ENCODE data around the gene ABCA10.
A peak's percentile ranks its signal among the peaks of the same experiment; 100 is the strongest.
"Not testable (repeated sequence)": the region's sequence is repeated elsewhere in the genome, so short reads cannot be mapped to it uniquely, and the experiment has no call there.

Gene ABCA10, protein sequence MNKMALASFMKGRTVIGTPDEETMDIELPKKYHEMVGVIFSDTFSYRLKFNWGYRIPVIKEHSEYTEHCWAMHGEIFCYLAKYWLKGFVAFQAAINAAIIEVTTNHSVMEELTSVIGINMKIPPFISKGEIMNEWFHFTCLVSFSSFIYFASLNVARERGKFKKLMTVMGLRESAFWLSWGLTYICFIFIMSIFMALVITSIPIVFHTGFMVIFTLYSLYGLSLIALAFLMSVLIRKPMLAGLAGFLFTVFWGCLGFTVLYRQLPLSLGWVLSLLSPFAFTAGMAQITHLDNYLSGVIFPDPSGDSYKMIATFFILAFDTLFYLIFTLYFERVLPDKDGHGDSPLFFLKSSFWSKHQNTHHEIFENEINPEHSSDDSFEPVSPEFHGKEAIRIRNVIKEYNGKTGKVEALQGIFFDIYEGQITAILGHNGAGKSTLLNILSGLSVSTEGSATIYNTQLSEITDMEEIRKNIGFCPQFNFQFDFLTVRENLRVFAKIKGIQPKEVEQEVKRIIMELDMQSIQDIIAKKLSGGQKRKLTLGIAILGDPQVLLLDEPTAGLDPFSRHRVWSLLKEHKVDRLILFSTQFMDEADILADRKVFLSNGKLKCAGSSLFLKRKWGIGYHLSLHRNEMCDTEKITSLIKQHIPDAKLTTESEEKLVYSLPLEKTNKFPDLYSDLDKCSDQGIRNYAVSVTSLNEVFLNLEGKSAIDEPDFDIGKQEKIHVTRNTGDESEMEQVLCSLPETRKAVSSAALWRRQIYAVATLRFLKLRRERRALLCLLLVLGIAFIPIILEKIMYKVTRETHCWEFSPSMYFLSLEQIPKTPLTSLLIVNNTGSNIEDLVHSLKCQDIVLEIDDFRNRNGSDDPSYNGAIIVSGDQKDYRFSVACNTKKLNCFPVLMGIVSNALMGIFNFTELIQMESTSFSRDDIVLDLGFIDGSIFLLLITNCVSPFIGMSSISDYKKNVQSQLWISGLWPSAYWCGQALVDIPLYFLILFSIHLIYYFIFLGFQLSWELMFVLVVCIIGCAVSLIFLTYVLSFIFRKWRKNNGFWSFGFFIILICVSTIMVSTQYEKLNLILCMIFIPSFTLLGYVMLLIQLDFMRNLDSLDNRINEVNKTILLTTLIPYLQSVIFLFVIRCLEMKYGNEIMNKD (N-terminal part only)

DNA sequence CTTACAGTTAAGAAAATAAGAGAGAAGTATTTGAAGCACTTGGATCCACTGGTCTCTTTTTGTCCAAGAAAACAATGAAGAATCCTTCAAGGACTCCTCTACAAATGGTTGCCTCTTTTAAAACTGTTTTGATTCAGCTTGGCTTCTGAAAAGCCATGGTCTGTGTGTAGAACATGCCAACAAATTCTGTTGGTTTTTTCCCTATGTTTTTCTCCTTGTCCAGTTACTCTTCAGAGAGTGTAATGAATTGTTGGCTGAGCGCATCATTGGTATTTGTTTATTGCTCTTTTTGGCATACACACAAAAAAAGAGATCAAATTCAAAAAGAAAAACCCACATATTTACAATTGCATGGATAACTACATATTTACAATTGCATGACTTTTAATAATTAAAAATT lies at the start of gene ABCA10:
Gene ABCA10, minus strand, starts transcription at position 249 of the 400 bp plus-strand sequence. CDS start 3,466 bp downstream, outside the sequence.
- no peak for DNase-seq (ENCODE audit: low spot score)

DNA sequence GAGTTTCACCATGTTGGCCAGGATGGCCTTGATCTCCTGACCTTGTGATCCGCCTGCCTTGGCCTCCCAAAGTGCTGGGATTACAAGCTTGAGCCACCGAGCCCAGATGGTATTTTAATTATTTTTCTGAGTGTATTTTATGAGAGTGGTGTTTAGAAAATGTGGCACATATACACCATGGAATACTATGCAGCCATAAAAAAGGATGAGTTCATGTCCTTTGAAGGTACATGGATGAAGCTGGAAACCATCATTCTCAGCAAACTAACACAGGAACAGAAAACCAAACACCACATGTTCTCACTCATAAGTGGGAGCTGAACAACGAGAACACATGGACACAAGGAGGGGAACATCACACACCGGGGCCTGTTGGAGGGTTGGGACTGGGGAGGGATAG lies 47.7 kb upstream of the ABCA10 start:
- not testable (repeated sequence) for DNase-seq (ENCODE audit: low spot score)

DNA sequence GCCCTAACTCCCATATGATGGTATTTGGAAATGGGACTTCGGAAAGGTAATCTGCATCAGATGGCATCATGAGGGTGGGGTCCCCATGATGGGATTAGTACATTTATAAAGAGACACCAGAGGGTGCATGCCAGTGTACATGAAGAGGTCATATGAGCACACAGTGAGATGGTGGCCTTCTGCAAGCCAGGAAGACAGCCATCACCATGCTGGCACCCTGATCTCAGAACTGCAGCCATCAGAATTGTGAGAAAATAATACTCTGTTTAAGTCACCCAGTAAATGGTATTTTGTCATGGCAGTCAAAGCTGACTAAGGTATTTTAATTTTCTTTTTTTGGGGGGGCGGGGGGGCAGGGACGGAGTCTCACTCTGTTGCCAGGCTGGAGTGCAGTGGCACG lies 47.1 kb upstream of the ABCA10 start:
- DNase-seq (ENCODE audit: low spot score), result no peak

DNA sequence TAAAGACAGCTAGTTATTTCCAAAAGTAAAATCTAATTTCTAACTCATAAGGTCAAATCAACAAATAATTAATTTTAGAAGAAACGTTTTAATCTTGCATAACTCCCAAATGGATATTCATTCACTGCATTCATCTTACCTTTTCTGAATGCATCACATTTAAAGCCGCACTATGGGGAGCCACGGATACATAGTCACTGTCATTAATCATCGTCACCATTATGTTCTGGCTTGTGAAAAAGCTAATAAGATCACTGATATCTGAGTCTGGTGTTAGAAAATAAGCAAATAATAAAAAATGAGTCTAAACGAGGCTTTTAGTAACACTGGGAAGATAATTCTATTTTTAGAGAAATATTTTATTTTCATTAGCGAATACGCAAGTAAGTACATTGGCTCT lies 42.4 kb upstream of the ABCA10 start:
- DNase-seq (ENCODE audit: low spot score), result no peak

DNA sequence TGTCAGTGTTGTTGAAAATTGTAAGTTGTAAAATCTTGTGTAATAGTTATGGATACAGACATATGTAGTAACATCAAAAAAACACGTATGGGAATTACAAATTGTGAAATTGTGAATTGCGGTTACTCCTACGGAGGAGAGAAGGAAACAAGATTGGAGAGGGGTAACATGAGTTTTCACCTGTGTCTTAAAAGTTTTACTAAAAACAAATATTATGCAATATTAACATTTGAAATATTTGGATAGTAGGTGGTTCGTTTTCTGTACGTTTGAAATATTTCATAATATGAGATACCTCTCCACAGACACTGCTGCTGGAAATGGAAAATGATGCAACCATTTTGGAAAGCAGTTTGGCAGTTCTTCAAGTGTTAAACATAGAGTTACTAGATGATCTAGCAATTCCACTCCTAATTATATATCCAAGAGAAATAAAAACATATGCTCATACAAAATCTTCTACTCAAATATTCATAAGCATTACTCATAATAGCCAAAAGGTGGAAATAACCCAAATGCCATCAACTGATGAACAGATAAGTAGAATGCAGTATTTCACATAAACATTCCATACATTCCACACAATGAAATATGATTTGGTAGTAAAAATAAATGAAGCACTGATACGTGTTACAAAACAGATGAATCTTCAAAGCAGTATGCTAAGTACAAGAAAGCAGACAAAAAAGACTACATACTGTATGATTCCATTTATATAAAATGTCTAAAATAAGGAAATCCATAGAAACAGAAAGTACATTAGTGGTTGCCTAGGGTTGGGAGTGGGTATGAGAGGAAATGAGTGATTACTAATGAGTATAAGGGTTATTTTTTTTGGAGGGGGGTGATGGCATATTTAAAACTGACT lies 40.7 kb upstream of the ABCA10 start:
- DNase-seq (ENCODE audit: low spot score), result no peak

DNA sequence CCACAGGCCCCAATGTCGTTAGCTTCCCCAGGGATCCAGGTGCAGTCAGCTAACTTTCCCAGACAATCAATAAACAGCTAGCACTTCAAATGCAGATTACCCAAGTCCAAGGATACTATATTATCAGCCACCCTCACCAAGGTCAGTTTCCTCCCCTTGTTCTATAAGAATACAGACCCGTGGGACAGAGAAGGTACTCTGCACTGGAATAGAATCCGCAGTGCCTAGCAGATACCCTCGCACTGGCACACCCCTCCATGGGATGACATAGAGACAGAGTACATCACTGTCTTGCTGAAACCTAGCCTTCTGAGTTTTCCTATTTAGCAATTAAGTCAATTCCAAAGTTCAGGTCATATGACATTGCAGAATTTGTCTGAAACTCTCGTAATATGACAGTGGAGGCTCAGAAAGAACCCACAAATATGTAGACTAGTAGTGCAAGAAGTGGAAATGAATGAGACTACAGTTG lies 40.0 kb upstream of the ABCA10 start:
- peak; percentile 21 for DNase-seq (ENCODE audit: low spot score)

DNA sequence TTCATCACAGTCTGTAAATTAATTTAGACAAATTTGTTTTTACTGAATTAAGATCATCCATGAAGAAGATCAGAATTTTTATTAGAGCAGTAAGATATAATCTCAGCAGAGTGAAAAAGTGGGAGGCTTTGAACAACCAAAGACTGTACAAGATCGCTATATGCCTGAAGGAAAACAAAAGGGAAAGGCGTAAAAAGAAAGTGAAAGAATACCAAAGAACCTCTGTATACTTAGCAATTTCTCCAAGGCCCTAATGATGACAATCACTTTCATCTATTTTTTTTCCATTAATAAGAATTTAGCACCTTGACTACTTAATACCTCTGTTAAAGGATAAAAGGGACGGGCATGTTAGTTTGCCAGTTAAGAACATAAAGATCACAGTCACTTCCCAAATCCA lies 38.6 kb upstream of the ABCA10 start:
- DNase-seq (ENCODE audit: low spot score), result no peak

DNA sequence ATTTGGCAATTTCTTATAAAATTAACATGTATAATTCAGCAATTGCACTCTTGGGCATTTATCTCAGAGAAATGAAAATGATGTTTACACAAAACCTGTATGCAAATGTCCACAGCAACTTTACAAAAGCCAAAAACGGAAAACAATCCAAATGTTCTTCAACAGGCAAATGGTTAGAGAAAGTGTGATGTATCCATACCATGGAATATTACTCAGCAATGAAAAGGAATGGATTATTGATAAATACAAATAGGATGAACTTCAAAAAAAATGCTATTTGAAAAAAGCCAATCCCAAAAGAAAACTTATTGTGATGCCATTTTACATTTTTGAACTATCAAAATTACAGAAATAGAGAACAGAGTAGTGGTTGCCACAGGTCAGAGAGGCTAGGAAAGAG lies 37.2 kb upstream of the ABCA10 start:
- DNase-seq (ENCODE audit: low spot score), result no peak

DNA sequence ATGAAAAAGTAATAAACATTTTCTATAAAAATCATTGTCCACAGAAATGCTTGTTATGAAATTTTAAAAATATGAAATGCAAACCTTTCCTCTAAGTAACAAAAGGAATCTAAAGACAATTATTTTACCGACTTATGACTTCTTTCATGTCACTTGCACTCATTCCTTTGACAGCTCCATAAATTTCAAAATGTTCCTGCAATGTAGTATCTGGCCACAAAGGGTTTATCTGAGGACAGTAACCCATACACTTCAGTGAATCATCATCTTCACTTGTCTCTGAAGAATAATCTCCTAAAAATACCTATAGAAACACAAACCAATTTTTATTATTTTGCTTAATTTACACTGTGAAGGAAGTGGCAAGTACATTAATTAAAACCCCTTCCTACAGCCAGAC lies 25.6 kb upstream of the ABCA10 start:
- no peak for DNase-seq (ENCODE audit: low spot score)

DNA sequence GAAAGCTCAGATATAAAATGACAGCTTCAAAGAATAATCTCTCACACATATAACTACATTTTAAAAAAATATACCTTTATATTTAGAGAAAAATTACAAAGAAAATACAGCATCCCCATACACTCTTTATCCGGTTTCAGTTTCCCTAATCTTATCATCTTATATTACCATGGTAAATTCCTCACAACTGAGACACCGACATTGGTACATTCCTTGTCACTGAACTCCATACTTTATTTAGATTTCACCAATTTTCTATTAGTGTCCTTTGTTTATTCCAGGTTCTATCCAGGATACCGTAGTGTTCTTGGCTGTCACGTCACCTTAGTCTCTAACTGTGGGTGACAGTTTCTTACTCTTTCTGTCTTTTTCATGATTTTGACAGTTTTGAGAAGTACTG lies 22.0 kb upstream of the ABCA10 start:
- DNase-seq (ENCODE audit: low spot score), result no peak

DNA sequence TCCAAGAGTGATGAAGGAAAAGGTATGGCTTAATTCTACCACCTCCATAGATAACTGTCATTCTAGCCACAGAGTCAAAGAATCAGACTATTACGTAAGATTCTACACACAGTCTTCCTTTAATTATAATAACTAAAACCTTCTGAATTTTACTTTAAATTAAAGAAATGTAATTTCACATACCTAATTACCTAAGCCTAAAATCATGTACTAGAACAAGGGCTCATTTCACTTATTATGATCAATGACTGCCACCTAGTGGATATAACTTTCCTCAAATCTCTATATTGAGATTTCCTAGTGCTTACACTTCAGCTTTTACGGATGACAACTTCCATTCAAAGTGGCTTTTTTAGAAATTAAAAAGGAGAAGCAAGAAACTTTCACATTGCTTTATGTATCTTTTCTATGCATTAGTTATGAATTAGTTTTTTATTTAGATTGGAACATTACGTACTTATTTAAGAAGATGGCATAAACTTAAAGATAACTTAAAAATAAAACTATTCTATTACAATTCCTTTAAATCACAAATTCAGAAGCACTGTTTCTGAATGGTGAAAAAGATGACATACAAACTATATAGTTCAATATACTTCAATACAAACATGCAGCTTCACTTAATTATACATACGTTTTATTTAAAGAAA lies 18.2 kb upstream of the ABCA10 start:
- DNase-seq (ENCODE audit: low spot score), result no peak

DNA sequence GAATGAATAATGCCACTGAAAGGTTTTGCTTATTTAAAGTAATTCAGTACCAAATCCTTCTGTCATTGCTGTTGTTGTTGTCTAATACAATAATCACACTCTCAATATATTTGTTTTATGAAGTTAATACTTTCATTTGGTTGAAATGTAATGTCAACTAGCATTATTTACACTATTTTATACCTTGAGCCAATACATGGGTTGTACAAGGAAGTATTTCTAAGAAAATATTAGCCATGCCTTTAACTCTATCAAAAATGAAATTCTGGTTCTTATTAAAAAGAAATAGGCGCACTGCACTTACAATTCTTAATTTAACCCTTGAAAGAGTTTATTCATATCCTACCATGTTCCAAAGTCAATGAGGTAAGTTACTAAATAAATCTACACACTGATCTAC lies 17.6 kb upstream of the ABCA10 start:
- DNase-seq (ENCODE audit: low spot score), result no peak

DNA sequence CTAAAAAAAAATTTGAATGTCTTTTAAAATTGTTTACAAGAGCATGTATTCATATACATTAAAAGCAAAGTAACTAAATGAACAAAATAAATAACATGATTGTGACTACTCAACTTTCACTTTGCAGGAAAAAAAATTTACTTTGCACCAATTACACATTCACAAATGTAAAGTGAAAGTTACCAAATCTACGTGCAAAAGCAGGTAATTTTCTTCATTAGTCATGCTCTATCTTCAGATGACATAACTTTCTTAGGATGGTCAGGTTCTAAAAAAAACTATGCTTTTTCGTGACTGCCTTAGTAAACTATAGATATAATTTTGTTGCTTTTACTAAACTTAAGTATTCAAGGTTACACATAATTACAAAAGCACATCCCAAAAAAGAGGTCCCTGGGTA lies 17.0 kb upstream of the ABCA10 start:
- no peak for DNase-seq (ENCODE audit: low spot score)

DNA sequence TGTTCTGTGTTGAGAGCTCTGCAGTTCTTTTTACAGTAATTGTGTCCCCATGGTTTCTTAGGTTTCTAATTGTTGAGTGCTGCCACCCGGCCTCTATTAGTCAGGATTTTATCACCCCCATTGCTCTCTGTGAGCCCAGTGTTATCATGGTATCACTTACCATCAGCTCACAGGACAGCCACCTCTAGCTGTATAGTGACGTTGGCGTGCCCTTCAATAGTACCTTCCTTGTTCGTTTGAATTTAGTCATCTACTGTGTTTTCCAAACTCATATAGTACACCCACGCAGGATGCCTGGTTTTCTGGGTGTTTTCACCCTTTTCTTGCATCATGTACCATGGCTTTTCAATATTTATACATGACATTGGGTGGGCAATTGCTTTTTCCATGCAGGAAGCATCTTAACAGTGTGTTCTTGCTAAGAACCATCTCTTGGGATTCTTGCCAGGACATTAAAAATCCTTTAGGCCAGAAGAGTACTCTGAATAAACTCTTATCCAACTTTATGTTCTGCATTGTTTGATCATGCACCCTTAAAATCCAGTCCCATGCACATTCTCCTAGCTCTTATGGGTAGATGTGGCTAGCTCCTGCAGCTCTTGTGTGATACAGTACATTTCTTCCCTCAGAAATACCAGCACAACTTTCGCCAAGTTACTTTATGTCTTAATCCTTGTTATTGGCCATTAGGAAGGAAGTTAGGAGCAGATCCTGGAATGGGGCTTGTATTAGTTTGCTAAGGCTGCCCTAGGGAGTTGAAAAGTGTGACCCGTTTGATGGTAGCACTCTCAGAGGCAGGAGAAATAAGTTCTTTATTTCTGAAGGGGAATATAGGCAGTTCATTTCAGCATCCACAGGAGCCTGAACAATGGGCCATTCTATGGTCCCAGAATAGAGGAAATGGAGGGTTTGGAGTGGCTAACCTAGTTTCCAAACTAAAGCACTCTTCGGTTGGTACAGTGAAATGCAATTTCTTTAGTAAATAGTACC lies 11.3 kb upstream of the ABCA10 start:
- no peak for DNase-seq (ENCODE audit: low spot score)

DNA sequence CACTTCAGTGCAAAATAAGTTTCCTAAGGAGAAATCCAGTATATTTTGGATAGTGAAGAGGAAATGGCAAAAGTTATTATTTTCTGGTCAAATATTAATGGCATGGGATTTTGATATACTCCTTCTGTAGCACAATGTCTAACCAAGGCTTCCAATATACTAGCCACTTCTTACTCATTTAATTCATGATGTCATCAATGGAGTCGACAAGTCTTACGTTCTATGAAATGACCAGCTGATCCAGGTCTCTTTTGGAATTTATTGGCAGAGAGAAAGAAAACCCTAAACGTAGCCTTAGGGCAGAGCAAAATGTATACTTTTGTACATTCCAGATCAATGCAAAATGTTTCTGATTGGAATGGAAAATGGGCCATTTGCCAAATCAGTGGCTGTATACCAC lies 8.3 kb upstream of the ABCA10 start:
- DNase-seq (ENCODE audit: low spot score), result no peak

DNA sequence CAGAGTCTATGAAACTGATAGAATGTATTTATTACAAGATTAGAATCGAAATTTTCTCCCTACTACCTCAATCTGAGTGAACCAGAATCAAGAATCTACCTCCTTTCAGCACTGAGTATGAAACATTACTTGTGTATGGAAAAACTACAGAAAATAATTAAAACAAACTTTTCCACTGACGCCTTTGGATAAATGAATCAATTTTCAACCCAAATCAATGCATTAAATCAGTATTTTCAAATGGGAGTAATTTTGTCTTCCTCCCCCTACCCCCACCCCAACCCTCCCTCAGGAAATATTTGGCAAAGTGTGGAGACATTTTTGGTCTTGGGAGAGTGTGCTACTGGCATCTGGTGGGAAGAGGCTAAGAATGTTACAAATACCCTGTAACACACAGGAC lies 7.8 kb upstream of the ABCA10 start:
- DNase-seq (ENCODE audit: low spot score), result no peak

DNA sequence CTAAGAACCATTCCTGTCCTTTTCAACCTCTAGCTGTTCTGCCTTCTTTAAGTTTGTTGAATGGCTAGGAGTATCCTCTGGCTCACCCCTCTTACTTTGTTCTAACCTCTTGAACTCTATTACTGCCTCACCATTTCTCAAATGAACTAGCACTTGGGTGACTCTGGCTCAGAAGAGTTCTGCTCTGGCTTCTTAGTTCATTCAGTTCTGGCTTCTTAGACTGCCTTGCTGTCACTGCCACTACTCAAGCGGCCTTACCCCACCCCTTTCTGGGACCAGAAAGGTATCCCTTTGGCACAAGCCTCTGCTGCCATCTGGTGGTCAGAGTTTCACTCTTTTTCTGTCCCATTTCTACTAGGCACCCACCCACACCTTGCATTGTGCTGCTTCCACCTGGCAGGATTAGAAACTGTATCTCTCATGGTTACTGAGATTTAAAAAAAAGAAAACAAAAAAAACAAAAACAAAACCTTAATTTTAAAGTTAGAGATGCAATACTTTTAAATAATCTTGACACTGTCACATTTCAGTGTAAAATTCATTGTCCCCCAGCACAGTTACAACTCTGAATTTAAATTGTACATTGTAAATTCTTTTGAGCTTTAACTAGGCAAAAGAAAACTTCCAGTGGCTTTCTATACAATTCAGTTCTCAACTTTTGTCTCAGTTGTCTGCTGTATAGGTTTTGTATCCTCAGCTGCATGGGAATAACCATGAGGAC lies 6.9 kb upstream of the ABCA10 start:
- peak; percentile 63 for DNase-seq (ENCODE audit: low spot score)

DNA sequence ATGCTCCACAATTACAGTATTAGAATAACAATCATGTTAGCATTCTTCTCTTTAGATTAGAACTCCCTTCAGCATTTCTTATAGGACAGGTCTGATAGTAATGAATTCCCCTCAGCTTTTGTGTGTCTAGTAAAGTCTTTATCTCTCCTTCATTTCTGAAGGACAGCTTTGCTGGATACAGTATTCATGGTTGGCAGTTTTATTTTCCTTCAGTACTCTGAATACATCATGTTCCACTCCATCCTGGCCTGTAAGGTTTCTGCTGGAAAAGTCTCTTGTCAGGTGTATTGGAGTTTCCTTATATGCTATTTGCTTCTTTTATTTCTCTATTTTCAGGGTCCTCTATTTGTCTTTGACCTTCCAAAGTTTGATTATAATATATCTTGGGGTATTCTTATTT lies 4.0 kb upstream of the ABCA10 start:
- DNase-seq (ENCODE audit: low spot score), result no peak

DNA sequence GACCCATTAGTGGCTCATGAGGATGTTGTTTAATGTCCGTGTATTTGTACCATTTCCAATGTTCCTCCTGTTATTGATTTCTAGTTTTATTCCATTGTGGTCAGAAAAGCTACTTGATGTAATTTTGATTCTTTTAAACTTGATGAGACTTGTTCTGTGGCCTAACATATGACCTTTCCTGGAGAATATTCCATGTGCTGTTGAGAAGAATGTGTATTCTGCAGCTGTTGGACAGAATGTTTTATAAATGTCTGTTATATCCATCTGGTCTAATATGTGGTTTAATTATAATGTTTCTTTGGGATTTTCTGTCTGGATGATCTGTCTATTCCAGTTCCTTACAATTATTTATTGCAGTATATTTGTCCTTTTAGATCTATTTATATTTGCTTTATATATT lies 2.9 kb upstream of the ABCA10 start:
- DNase-seq (ENCODE audit: low spot score), result no peak

All from HuH-7 (cell line).